HUDEP-2 (cell line): ENCODE data around the gene CNTNAP4.

ENCODE experiments used
- DNase-seq, 76 experiments: peaks; one replicate each; lab custom pipeline; 2025; ENCODE audit not compliant: unreplicated experiment in 76 of 76; lab: John Stamatoyannopoulos, UW

Gene CNTNAP4

DNA sequence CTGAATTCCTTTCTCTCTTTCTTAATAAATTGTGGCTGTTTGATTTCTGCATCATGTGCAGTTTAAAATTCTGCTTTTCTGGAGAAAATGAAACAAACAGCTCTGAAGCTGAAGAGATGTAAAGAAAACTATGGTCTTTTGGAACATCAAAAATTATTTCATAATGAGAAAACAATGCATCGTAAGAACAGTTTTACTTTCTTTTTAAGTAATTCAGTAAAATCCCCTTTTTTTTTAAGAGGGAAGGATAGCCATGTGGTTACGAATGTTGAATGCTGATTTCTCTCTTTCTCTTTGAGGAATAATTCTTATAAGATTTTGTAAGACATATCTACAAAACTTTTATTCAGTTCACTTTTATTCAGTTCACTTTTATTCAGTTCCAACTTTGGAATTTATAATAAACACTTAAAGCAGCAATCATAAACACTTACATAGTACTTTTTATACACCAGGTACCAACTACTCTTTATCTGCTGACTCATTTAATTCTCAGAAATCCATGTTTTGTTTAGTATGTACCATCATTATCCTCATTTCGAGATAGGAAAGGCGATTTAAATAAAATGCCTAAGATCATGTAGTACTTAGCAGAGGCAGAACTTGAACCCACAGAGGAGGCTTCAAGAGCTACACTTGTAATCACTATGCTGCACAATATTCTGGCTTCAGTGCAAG lies 26.6 kb downstream of the CNTNAP4 start:
- DNase-seq = no peak

DNA sequence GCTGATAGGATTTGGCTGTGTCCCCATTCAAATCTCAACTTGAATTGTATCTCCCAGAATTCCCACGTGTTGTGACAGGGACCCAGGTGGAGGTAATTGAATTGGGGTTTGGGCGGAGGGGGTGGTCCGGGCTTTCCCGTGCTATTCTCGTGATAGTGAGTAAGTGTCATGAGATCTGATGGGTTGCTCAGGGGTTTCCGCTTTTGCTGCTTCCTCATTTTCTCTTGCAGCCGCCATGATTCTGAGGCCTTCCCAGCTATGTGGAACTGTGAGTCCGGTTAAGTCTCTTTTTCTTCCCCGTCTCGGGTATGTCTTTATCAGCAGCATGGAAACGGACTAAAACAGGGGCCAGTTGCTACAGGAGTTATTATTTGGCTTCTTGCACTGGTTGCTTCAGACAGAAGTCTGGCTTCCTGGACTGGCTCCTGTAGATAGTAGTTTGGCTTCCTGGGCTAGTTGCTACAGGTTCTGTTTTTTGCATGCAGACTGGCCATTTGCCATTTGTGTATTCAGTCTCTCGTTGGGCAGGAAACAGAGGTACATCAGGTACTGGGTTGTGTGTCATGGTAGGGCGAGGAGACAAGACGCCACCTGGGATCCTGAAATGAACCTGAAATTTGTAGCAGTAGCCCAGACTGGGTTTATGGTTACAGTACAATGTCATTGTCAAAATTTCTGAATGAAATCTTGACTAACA lies 32.6 kb downstream of the CNTNAP4 start:
- no peak for DNase-seq

DNA sequence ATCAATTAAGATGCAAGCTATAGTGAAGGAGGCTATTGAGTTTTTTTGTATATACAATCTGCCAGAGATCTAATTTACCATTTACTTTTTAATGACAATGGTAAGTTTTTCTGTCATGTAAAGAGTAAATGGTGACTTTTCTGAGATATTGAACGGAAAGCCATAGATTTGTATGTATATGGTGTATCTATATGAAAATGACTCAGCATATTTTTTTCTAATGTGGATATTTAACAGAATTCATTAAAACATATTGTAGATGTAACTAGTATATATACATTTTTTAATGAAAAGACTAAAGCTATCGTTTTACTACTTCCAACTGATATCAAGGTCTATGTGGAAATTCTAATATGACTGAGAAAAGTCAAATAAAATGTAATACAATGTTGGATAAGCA lies 34.1 kb downstream of the CNTNAP4 start:
- DNase-seq = no peak

- DNase-seq = no peak
These were observed 41.4 kb downstream of the CNTNAP4 start for GRCh38 chr16:76318565-76318964.

DNA sequence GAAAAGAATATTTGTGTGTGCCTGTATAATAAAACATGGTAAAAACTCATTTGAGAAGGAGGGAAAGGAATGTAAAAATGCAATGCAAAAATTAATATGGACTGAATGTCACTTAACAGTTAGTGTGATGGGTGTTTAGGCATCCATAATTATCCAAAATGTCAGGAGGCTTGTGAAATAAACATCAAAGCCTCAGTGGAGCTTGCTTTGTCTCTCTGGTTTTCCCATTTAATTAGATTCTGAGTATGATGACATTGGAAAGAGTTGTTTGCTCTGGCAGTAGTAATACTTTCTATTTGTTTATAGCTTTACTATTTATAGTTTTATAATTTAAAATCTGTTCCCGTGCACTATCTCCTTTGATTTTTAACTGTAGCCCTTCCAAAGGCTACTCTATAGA lies 51.9 kb downstream of the CNTNAP4 start:
- DNase-seq = no peak

DNA sequence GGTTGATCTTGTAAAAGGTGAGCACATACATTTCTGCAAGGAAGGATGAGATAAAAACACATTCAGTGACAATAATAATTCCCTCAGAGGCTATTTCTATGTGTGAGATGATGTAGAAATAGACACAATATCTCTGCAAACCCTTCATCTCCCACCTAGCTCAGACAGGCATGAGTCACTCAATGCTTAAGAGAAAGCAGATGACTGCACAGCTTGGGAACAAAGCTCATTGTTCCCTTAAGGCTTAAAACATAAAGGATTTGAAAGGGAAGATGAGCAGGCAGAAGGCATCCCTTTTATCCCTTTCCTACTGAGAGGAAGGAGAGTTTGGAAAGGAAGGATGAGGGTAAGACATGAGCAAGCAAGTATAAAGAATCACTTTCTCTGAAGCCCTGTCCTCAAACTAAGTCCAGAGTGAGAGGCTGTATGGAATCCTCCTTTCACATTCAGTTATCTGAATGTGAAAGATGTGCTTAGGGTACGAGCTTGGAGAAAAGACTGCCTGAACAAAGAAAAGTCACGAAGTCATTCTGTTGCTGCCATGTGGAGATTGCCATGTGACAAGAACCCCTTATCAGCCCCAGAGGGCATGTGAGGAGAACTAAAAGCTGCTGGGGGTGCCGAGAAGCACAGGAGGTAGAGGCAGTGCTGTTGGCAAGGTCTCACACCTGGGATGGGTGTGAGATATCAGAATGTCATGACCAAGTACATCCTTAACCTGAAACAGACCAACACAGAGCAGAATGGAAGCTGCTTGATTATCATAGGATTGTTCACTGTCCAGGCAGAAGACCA lies 58.2 kb downstream of the CNTNAP4 start:
- peak in 10 of 76 experiments; percentile 4 to 61 (median 44) for DNase-seq

- DNase-seq = no peak
These were observed 58.9 kb downstream of the CNTNAP4 start for GRCh38 chr16:76336112-76336511.

- DNase-seq = no peak
These were observed 61.3 kb downstream of the CNTNAP4 start for GRCh38 chr16:76338472-76338871.

DNA sequence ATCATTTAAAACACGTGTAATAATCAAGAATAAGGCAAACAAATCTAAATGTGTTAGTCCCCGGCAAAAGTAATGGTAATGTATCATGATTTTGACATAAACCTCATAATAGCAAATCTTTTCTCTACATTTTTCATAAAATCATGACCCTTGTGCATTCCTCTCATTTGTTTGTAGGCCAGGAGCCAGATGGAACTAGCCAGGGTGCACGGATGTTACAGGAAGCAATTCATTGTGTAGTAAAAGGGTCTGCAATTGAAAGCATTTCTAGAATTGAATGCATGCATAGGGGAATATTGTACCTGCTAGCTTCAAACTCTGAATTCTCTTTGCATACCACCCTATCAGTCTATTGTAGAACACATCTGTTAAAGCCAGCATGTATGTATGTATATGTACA lies 66.6 kb downstream of the CNTNAP4 start:
- no peak for DNase-seq

- peak in 1 of 76 experiments; percentile 2 for DNase-seq
These were observed 68.0 kb downstream of the CNTNAP4 start for GRCh38 chr16:76345163-76345661.

GRCh38 chr16:76346210-76346609 lies 69.0 kb downstream of the CNTNAP4 start:
- DNase-seq = peak in 10 of 76 experiments; percentile 7 to 76 (median 53)

DNA sequence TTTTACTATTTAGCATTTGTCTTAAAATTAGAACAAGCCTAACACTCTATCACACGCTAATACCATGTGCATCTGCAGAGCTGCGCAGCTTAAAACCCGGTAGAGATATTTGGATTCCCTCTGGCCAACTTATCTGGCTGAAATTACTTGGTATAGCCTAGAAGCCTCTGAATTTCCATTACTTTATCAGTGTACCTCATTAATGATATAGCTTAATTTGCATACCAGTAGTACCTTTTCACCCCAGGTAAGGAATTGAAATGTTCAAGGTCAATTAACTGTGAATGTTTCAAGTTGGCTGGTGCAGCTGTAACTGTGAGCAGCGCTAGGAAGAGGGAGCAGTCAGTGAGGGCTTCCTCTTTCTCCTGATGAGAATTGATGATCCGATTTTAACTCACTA lies 74.2 kb downstream of the CNTNAP4 start:
- DNase-seq = no peak

DNA sequence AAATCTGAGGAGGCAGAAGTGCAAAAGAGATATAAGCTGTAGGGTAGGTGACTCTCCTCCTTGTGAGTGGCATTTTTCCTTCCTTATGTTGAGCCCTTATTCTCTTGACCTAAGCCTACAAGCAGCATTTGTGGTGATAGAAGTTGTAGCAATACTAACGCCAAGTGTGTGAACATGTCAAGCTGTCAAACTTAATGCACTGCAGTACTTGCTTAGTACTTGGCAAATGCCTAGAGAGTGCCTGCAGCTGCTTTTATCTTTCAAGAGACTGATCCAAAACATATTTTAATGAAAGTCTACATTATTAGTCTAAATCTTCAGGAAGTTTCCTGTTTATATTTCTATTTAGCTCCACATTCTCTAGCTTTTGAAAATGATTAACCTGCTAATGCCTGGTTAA lies 83.2 kb downstream of the CNTNAP4 start:
- no peak for DNase-seq

- DNase-seq = no peak
These were observed 93.1 kb downstream of the CNTNAP4 start for GRCh38 chr16:76370344-76370743.

DNA sequence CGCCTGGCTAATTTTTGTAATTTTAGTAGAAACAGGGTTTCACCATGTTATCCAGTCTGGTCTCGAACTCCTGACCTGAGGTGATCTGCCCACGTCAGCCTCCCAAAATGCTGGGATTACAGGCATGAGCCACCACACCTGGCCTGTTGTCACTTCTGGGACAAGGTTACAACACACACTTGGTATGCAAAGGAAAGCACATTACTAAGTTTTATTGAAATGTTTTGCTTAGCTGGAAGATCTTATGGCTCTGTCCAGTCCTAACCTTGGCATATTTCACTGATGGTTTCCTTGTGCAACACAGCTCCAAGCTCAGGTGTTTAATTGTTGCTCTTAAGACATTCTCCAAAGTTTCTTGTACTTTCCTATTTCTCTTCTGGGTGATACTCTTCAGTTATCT lies 94.2 kb downstream of the CNTNAP4 start:
- no peak for DNase-seq

DNA sequence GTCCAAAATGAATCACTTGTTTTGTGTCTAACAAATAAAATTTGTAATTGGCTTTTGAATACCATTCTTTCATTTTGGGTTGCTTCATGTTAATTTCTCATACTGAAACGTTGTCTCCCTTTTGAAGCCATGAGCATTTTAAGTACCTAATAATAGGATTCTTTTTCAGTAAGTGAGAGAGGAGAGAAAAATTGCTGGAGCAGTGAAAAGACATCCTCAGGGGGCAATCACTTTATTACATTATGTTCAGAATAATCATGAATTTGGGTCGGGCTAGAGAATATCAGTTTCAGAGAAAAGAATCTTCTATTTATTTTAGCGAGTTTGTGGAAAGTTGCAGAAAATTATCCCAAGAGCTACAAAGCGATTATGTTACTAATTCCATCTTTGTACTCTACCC lies 96.8 kb downstream of the CNTNAP4 start:
- no peak for DNase-seq

DNA sequence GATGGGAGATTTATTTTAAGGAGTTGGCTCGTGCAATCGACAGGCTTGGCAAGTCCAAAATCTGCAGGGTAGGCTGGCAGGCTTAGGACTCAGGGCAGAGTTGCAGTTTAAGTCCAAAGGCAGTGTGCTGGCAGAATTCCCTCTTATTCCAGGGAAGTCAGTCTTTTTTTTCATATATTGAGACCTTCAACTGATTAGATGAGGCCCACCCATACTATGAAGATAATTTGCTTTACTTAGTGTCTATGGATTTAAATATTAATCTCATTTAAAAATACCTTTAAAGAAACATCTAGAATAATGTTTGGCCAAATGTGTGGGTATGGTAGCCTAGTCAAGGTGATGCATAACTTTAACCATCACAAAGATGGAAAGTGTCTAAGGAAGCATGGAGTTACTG lies 99.8 kb downstream of the CNTNAP4 start:
- no peak for DNase-seq

GRCh38 chr16:76378020-76378419 lies 100.8 kb downstream of the CNTNAP4 start:
- DNase-seq = no peak

- no peak for DNase-seq
These were observed 103.9 kb downstream of the CNTNAP4 start for GRCh38 chr16:76381096-76381495.

- DNase-seq = no peak
These were observed 108.5 kb downstream of the CNTNAP4 start for GRCh38 chr16:76385601-76386230.

DNA sequence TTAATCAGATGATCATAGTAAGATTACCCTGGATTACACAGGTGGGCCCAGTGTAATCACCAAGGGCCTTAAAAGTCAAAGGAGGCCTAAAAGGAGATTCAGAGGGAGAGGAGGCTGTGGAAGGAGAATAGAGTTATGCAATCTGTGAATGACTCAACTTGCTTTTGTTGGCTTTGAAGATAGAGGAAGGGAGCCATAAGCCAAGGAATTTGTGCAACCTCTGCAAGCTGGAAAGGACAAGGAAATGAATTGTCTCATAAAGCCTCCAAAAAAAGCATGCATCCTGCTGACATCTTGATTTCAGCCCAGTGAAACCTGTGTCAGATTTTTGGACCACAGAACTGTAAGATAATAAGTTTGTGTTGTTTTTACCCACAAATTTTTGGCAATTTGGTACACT lies 109.6 kb downstream of the CNTNAP4 start:
- DNase-seq = no peak
